Ascending aorta (tissue), 2 donors: ENCODE measurements around the gene SPEM1. TPM values are rescaled to one million over a fixed set of nuclear protein-coding genes. Genes with fewer than 3 reads are reported as not detected.

ENCODE experiments used
- DNase-seq, 2 donors: peaks; one replicate each; pipeline ENCODE4 v3.0.0-alpha.2; 2019; ENCODE audit warnings: low spot score in 2 of 2
- H3K27ac ChIP-seq, 2 donors: fragments of 200-600 bp; sonication (generic); one replicate each; pipeline ENCODE4 v1.5.1; 2016 to 2017; ENCODE audit warnings: mild to moderate bottlenecking in 1 of 2
- H3K27me3 ChIP-seq: fragments of 200-600 bp; sonication (generic); one replicate; pipeline ENCODE4 v1.5.1; 2017
- H3K36me3 ChIP-seq, 2 donors: fragments of 200-600 bp; sonication (generic); one replicate each; pipeline ENCODE4 v1.5.1; 2016
- H3K4me1 ChIP-seq, 2 donors: fragments of 200-600 bp; sonication (generic); one replicate each; pipeline ENCODE4 v1.5.1; 2016 to 2017; ENCODE audit warnings: mild to moderate bottlenecking in 1 of 2
- H3K4me3 ChIP-seq, 2 donors: fragments of 200-600 bp; sonication (generic); one replicate each; pipeline ENCODE4 v1.5.1; 2016 to 2017; ENCODE audit warnings: mild to moderate bottlenecking in 1 of 2
- H3K9me3 ChIP-seq, 2 donors: fragments of 200-600 bp; sonication (generic); one replicate each; pipeline ENCODE4 v1.5.1; 2016
- CTCF ChIP-seq, 3 experiments: fragments of 200-600 bp in 2 of 3; fragments of 450-650 bp in 1 of 3; sonication (generic) in 2 of 3; IDR thresholded peaks; one replicate each; pipeline ENCODE4 v1.5.1; 2016 to 2019; ENCODE audit warnings: antibody characterized with exemption in 3 of 3, mild to moderate bottlenecking in 1 of 3, moderate library complexity in 1 of 3
- intact Hi-C: fragments of 100-400 bp; cut with DNase I; formaldehyde crosslinking; loops from one replicate; pipeline ENCODE4 v1.15.1; 2023
- total RNA-seq: library from RNA; depleted of rRNA; stranded (reverse); fragments of >200 nt; gene quantifications from one replicate; pipeline ENCODE4 v1.1.0, GENCODE V29; 2016

Gene SPEM1
- total RNA-seq, 1 donor from 2014 or later = not detected

GRCh38 chr17:7460850-7461660 is 40.9 kb downstream of the SPEM1 start:
- Histone ChIP-seq H3K27me3 (no peaks in the 10 kb centered on the region), H3K4me1 (peaks cover 0 to 7% of the 10 kb centered on the region in 2 donors), H3K36me3 (peaks cover 40 to 44% of the 10 kb centered on the region in 2 donors), H3K9me3 (no peaks in the 10 kb centered on the region), H3K27ac (peak overlapping the region in 1 of 2 donors; percentile 53), H3K4me3 (no peak overlapping the region)
- DNase-seq = no peak
- intact Hi-C loops = no loop called here
- TF ChIP-seq CTCF (IDR thresholded peaks at IDR 0.05) = no peak

GRCh38 chr17:7462474-7463371 is 42.6 kb downstream of the SPEM1 start:
- intact Hi-C loops = no loop called here
- peaks cover 0 to 12% of the 10 kb centered on the region in 2 donors for H3K4me1 ChIP-seq
- H3K9me3 ChIP-seq = no peaks in the 10 kb centered on the region
- no peak for TF ChIP-seq CTCF (IDR thresholded peaks at IDR 0.05)
- no peak for DNase-seq
- no peaks in the 10 kb centered on the region for H3K27me3 ChIP-seq
- H3K27ac ChIP-seq = no peak overlapping the region
- H3K4me3 ChIP-seq = no peak overlapping the region
- H3K36me3 ChIP-seq = peaks cover 46 to 50% of the 10 kb centered on the region in 2 donors

- no peak overlapping the region for H3K27ac ChIP-seq
Measured at GRCh38 chr17:7463372-7463846, 43.3 kb downstream of the SPEM1 start.

GRCh38 chr17:7464081-7464480 is 44.0 kb downstream of the SPEM1 start:
- H3K27ac ChIP-seq = no peak overlapping the region
- no peak for DNase-seq
- H3K4me1 ChIP-seq = peaks cover 0 to 12% of the 10 kb centered on the region in 2 donors
- intact Hi-C loops = no loop called here
- peaks cover 46 to 50% of the 10 kb centered on the region in 2 donors for H3K36me3 ChIP-seq
- TF ChIP-seq CTCF (IDR thresholded peaks at IDR 0.05) = no peak
- no peak overlapping the region for H3K4me3 ChIP-seq
- H3K27me3 ChIP-seq = no peaks in the 10 kb centered on the region
- no peaks in the 10 kb centered on the region for H3K9me3 ChIP-seq

More at GRCh38 chr17:7463372-7463846, 43.3 kb downstream of the SPEM1 start:
- Histone ChIP-seq H3K9me3 (no peaks in the 10 kb centered on the region), H3K4me1 (peaks cover 0 to 12% of the 10 kb centered on the region in 2 donors), H3K4me3 (no peak overlapping the region), H3K27me3 (no peaks in the 10 kb centered on the region), H3K36me3 (peaks cover 46 to 50% of the 10 kb centered on the region in 2 donors)
- intact Hi-C loops = no loop called here
- no peak for TF ChIP-seq CTCF (IDR thresholded peaks at IDR 0.05)
- DNase-seq = no peak

- peak overlapping the region; percentile 43 to 57 for H3K27ac ChIP-seq
- TF ChIP-seq CTCF (IDR thresholded peaks at IDR 0.05) = no peak
Measured at GRCh38 chr17:7465597-7466275, 45.6 kb downstream of the SPEM1 start.

More at GRCh38 chr17:7465597-7466275, 45.6 kb downstream of the SPEM1 start:
- DNase-seq = no peak
- H3K9me3 ChIP-seq = no peaks in the 10 kb centered on the region
- H3K27me3 ChIP-seq = no peaks in the 10 kb centered on the region
- H3K4me1 ChIP-seq = peaks cover 0 to 22% of the 10 kb centered on the region in 2 donors
- H3K36me3 ChIP-seq = peaks cover 46 to 50% of the 10 kb centered on the region in 2 donors
- intact Hi-C loops = no loop called here
- H3K4me3 ChIP-seq = no peak overlapping the region
